DMS114 treated with DMSO at 0.1 percent for 48 hours (cell line): ENCODE data around the gene MGMT.

Experiments
- DNase-seq: peaks from one replicate; lab custom pipeline; 2025; ENCODE audit not compliant: unreplicated experiment; lab: John Stamatoyannopoulos, UW

Gene MGMT

DNA sequence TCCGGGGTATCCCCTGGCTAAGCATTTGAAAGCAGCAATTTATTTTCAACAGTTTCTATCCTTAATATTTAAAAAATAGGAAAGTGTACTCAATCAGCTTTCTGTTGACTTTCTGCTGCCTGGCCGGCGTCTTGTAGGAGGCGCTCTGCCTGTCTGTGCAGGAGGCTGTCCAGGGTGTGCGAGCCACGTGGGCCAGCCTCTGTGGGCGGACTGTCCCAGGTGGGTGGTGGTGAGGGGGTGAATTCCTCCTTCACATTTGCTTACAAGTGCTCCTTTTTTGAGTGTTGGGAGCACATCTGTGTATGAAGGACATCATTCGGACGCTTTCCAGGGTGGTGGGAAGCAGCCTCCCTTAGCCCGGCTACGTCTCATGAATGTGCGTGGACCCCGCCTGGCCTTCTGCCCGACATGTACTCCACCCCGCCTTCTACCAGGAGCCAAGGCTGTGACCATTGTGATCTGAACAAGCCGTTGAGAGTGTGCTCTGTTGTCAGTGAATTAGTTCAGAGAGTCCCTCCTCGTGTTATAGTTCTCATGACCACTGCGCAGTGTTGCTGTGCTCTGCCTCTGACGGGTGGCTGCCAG, 114.9 kb downstream of the MGMT start:
- no peak for DNase-seq

DNA sequence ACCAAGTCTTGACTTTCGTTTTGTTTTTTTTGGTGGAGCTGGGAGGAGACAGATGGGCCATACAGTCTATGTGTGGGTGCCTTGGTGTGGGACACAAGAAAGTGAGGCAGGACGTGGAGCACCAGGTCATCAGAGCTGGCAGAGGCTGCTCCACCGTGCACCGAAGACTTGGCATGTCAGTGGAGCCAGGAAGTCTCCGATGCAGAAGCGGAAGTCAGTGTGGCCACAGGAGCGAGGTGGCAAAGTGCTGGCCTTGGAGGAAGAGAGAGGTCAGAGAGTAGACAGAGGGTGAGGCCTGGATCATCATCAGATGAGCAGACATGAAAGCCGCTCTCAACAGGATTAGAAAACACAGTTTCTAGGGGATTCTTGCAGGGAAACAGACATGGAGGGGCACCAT, 116.8 kb downstream of the MGMT start:
- no peak for DNase-seq

DNA sequence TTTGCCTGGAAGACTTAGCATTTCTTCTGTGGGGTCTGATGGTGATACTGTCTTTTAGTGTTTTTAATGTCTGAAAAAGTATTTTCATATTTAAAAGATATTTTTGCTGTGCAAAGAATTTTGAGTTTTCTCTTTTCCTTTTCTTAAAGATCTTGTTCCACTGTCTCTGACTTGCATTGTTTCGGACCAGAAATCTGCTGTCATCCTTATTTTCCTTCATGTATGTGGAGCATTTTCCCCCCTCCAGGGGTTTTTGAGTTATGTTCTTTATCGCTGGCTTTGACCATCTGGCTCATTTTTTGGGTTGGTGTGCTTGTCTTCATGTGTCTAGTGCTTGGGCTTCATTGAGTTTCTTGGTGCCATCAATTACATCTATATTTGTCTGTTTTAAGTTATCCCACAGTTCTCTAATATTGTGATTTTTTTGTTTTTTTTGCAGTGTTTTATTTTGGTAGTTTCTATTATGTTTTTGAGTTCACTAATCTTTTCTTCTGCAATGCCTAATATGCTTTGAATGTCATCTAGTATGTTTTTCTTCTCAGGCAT, 119.9 kb downstream of the MGMT start:
- DNase-seq, result peak; percentile 4

DNA sequence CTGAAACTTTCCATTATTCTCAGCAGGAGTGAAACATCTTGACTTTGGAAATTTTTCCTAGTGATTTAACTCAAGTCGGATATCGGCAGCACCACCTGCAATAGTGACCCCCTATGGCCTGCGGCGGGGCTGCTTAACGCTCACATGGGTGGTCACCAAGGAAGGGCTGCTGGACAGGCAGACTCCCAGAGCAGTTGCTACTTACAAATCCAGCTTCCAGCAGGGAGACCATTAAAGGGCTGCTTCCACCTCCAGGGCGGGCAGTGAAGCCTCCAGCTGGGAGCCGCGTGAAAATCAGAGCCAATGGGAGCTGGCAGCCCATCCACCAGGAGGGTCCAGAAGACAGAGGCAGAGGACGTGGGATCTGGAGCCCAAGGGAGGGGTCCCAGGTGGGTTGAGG, 122.5 kb downstream of the MGMT start:
- DNase-seq, result no peak

DNA sequence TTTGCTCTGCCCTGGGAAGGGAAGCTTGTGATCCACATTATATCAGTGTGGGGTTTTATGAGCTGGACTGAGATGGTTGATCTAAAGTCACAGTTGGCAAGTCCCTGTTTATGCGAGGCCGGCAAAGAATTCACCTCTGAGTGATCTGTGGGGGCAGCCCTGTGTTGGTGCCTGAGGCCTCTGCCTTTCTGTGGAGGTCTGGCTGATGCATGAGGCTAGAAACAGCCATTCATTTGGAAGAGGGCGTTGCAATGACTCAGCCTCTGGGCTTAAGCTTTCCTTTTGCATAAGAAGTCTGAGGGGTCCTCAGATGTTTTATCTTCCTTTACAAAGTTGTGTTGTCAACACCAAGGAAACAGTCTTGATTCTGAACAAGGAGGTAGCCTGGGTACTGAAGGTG, 126.9 kb downstream of the MGMT start:
- no peak for DNase-seq

DNA sequence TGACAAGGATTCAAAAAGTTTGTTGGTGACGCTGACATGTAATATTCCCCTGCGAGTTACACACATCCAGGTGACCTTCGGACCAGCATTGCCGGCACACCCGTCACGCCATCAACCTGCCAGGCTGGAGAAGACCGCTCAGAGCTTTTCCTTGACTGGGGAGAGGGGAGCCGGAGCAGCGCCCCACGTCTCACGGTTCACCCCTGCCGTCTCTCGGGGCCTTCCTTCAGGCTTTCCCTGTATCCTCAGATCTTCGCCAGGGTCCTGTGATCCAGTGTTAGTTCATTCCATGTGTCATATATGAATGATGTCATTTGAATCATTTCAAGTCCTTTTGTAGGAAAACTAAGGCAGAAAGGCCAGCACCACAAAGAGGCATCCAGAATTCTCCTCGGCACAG, 127.8 kb downstream of the MGMT start:
- no peak for DNase-seq

DNA sequence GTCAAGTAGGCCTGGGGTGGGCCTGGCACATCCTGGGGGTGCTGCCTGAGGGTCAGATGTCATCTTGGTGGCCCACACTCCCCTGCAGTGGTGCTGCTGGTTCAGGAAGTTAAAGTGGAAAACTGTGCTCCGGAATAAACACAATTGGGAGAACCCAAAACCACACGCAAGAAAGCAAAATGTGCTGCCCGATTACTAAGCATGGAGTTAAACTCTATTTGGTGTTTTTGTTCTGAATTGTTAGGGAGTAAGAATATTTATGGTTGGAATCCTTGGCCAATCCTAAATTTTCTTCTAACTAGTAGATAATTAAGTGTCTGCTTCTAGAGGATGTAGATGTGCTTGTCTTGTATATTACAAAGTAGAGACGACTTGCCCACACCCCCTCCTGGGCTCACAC, 131.4 kb downstream of the MGMT start:
- DNase-seq, result no peak

DNA sequence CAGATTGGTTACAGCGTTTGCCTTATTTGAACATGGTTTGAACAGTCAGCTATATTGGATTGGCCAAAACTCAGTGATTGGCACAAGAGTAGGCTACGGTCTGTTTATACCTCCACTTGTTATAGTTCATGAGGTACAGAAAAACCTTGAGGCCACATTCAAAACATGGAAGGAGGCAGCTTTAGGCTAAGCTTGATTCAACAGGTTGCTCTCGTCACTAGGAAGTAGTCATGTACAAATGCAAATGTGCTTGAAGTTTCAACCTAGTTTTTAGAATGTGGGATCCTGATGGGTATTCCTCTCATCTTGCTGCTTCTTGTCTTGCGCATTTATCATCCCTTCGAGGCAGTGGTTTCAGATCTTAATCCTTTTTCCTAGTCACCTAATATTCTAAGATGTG, 132.1 kb downstream of the MGMT start:
- no peak for DNase-seq

DNA sequence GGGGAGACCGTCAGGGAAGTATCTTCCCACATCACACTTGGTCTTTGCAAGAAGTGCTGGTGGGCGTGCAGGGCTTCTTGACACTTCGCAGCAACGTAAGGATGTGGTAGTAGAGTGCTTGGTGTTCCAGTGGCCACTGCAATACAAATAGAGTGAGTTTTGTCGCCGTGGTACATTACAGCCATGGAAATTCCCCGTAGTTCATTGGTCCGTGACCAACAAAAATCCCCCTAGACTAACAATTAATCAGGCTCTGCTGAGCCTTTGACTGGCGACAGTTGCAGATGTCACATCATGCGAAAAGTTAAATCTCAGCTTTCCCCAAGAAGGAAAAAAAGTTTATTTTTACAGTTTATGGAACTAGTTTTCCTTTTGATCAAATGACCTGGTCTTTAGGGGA, 134.7 kb downstream of the MGMT start:
- DNase-seq, result no peak

DNA sequence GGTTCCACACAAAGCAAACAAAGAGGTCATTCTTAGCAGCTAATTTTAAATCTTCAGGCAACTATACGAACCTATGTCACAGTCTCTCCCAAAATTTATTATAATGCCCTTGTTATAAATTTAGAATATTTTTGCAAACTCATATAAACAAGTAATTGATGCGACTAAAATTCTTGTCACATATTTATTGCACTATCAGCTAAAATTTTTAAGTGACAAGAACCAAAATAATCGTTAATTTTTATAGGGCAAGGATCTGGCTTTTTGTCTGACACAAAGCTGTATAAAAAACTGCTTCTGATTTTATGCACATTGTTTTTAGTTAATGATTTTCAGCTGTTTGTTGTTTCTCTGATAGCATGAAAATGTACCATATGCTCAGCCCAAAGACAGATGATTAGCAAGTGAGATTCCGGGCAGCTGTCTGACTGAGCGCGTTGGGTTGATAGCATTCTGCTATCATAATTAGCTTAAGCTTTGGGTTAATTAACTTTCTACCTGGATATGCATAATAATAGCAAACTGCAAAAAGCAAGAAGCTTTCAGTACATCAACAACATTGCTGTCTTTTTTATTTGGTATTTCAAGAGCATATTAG, 136.0 kb downstream of the MGMT start:
- DNase-seq, result no peak

DNA sequence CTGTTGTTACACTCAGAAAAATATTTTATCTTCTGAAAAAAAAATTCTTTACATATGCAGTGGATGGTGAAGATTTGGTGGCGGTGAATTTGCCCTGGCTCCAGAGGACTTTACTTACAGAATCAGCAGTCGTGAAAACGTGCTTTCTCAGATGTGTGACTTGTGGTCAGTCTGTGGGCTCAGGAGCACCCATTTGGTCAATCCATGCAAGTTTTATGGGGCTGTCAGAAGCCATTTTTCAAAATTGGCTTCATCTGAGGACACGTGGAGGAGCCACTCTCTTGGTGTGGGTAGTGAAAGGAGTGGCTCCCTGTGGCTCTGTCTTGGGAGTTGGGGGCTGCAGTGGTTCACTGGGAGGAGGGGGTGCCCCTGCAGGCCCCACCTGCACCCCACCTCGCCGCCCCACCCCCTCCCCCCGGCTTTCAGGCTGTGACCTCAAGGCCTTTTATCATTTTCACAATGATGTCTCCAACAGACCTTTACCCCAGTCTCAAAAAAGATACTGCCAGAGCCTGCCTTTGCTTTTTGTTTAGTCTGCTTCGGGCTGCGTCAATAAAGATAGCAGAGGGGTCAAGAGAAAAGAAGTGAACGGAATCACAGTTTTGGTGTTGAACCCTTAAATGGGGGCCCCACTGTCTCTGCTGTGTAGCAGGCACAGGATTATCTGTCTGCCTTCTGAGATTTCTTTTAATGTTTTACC, 137.4 kb downstream of the MGMT start:
- DNase-seq, result no peak

DNA sequence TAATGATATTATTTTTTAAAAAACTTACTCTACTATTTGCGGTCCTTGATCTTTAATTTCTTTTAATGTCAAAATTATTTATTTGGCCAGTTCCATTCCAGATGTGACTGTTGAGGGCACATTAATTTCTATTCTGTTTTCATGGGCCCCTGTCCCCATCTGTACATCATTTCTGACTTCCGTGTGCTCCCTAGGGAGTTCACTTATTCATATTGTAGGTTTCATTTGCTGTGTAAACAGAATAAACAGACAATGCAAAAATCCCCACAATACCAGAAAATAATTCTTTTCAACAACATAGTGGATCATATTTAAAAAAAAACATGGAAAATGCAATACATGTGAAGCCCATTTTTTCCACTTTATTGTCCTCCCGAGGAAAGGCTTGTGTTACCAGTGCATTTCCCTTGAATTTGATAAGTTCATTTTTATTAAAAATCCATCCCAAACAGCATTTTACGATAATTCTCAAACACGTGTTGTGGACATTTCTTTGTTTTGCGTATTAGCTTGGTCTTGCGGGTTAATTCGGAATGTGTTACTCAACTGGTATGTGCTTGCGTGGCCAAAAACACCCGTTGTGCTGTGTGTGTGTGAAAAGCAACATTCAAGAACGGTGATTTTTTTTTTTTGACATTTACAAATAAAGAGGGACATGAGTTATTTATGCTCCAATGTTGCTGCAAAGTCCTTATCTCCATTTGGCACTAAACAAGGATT, 138.4 kb downstream of the MGMT start:
- no peak for DNase-seq

DNA sequence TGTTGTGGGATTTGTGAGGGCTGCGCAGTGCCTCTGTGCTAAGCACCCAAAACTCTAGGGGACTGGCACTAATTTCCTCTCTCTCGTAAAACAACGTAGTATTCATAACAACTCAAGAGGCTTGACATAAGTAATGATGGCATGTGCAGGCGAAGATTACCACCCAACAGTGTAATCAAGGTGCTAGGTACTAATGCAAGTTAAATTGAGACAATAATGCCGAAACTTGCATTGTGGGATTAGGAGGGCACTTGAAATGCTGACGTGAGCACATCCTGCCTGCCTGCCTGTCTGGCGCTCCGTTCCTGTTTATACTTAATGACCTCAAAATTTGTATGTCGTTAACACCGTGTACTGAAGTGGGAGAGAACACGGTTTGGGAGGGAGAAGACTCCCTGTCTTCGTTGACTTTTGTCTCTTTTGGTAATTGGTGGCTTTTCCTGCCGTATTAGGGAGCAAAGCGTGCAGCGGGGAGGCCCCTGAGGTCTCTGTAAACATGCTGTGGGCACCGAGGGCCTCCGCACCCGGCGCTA, 139.0 kb downstream of the MGMT start:
- no peak for DNase-seq

DNA sequence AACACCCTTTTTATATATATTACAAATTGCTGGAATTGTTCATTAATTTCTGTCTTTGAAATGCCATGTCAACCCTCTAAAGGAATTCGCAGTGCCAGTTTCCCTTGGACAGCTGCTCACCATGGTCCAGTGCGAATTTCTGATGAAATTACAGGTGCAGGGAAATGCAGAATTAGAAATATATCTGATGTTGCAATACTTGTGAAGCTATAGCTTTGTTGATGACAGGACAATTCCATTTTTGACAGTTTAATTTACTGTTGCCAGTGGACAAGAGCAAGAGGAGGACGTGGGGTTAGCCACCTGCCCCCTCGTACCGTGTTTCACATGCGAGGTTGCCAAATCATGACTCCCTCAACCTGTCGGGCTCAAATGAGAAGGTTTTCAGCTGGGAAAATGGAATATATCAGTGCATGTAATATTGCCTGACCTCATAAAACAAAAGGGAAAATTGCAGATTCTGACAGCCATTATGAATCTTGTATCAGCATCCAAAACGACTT, 140.6 kb downstream of the MGMT start:
- no peak for DNase-seq

DNA sequence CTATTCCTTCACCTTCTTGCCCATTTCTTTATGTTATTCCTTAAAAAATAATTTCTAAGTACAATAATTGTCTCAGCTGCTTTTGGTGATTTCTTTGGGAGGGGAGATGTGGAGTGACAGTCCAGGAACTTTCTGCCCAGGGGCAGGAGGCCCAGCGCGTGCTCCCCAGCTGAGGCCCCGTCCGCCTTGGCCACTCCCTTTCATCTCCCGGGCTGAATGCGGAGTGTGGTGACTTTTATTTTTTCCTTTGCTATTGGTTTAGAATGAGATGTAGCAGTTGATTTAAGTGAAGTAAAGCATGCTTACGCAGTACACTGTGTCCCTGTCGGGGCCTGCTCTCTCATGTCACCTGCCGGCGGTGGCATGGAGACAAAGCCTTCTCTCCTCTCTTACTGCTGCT, 141.6 kb downstream of the MGMT start:
- DNase-seq, result no peak

DNA sequence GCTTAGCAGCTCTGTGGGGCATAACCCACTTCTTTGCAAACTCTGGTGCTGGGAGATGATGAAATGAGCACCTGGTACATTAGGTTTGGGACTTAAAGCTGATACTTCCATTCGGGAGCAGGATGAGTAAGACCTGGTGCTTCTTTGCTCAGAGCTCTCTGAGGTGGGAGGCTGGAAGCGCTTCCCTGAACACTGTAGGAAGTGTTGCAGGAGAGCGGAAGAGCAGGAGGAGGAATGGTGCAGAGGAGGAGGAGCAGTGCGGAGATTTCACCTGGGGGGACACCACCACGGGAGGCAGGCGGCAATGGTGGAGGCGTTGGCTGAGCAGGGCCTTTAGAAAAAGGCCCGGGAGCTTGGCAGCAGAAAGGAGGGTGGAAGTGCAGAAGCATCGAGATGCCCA, 142.5 kb downstream of the MGMT start:
- DNase-seq, result no peak

DNA sequence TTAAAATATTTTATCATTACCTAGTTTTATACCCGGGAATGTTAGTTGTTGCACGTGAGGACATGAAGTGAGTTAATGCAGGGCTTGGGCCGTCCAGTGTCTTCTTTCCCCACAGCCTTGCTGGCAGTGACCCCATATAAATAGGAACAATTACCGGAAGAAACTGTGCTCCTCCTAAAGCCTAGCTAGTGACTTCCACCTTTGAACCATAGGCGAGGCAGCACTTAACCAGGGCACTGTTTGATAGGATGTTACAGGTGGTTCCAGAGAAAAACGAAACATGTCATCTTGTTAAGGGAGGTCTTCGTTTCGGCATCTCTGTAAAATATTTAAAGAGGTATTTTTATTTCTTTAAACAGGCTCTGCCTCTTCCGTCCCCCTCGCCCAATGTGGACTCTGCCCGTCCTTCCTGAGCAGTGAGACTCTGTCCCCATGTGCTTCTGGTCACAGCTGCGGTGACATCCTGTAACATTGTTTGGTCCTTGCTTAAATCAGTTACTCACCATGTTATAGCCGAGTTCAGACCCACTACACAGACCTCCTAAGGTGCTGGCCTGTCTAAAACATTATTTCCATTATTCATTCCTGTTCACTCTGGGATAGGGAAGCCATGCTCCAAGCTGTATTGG, 145.6 kb downstream of the MGMT start:
- no peak for DNase-seq

DNA sequence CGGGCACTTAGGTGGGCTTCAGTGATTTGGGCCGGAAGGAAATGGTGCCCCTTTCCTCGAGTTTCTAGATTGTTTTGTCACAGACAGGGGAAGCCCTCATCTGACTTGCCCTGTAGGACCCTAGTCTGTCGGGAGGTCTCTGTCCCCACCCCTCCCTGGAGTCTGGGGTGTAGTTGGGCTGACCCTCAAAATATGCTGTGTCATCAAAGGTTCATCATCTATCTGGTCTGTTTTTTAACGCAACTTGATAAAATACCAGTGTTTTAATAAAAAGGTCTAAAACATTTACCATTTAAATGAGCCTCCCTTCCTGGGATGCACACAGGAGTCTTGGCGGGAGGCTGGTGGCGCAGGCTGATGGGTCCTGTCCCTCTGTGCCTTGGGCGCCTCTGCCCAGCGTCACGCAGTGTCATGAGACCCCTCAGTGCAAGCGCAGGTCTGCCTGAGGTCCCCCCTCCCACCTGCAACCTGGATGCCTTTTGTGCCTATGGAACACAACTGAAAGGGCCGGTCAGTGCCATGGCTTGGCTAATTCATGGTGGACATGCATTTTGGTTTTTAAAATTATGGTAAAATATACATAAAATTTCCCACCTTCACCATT, 146.4 kb downstream of the MGMT start:
- DNase-seq, result no peak

DNA sequence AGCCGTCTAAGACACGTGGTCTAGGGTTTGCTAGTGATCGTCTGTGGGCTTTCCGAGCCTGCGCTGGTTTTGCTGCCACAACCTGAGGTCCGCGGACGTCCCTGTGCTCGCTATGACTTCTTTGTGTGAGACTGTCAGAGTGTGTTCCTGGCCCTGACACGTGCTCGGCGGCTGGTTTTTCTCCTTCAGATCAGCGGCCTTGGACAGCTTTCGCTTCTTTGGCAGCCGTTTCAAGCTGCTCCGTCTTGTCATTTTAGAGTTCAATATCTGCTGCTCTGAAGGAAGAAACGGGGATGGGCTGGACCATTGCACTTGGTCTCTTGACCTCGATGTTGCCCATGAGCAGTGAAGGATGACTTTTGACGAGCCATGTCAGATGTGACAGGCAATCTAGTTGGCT, 147.3 kb downstream of the MGMT start:
- no peak for DNase-seq

DNA sequence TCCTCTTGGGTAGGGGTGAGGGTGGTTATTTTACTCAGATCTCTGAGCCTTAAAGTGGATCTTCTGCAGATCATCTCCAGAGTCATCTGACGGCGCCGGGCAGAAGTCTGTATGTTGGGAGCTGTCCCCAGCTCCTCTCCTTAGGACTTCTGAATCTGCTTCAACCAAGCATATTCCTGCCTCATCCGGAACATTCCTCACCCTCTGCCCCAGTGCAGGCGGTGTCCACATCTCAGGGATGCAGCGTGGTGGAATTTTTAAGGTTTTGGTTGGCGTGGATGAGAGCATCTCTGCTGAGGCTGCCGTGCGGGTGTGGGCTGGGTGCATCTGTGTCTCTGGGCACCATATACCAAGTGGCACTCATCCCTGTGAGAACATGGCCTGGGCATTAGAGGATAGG, 148.3 kb downstream of the MGMT start:
- DNase-seq, result no peak
